ENCODE measurements around the gene RPS16. TPM values are rescaled to one million over a fixed set of nuclear protein-coding genes. Genes with fewer than 3 reads are reported as not detected.

RPS16 gene
- total RNA-seq, 1 donor: 44.9 TPM

DNA sequence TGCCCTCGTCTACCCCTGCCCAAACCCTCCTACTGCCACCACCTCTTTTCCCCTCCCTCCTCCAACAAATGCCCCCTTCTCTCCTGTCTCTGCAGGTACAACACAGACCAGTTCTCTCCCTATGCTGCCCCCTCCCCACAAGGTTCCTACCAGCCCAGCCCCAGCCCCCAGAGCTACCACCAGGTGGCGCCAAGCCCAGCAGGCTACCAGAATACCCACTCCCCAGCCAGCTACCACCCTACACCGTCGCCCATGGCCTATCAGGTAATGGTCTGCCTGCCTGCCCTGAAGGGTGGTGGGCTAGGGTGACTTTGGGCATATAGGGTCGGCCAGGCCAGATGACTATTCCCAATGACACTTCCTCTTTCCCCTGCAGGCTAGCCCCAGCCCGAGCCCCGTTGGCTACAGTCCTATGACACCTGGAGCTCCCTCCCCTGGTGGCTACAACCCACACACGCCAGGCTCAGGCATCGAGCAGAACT is 38.4 kb upstream of the RPS16 start:
- Histone ChIP-seq H4K20me1 (ENCODE audit: insufficient read depth, low read length) (peaks cover 9% of the 10 kb centered on the region), H3K27ac (ENCODE audit: low read depth, low read length) (no peak overlapping the region), H3K27me3 (ENCODE audit: insufficient read depth, low read length) (no peaks in the 10 kb centered on the region), H3K4me2 (ENCODE audit: insufficient read depth, low read length) (no peak overlapping the region), H3K9me3 (ENCODE audit: low read depth, low read length) (no peaks in the 10 kb centered on the region), H3K4me1 (ENCODE audit: insufficient read depth, low read length) (no peaks in the 10 kb centered on the region), H3K79me2 (ENCODE audit: insufficient read depth, low read length) (no peaks in the 10 kb centered on the region), H3K36me3 (ENCODE audit: insufficient read depth, low read length) (peaks cover 67% of the 10 kb centered on the region), H2AFZ (ENCODE audit: low read length) (no peak overlapping the region), H3K4me3 (ENCODE audit: insufficient read depth, low read length) (no peak overlapping the region)
- TF ChIP-seq, protein P1, sequence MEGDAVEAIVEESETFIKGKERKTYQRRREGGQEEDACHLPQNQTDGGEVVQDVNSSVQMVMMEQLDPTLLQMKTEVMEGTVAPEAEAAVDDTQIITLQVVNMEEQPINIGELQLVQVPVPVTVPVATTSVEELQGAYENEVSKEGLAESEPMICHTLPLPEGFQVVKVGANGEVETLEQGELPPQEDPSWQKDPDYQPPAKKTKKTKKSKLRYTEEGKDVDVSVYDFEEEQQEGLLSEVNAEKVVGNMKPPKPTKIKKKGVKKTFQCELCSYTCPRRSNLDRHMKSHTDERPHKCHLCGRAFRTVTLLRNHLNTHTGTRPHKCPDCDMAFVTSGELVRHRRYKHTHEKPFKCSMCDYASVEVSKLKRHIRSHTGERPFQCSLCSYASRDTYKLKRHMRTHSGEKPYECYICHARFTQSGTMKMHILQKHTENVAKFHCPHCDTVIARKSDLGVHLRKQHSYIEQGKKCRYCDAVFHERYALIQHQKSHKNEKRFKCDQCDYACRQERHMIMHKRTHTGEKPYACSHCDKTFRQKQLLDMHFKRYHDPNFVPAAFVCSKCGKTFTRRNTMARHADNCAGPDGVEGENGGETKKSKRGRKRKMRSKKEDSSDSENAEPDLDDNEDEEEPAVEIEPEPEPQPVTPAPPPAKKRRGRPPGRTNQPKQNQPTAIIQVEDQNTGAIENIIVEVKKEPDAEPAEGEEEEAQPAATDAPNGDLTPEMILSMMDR (IDR thresholded peaks at IDR 0.05; ENCODE audit: extremely low read depth, low read depth, low read length): peak; percentile 78
- peak; percentile 91 for DNase-seq (ENCODE audit: insufficient read length, low spot score, missing footprints)

DNA sequence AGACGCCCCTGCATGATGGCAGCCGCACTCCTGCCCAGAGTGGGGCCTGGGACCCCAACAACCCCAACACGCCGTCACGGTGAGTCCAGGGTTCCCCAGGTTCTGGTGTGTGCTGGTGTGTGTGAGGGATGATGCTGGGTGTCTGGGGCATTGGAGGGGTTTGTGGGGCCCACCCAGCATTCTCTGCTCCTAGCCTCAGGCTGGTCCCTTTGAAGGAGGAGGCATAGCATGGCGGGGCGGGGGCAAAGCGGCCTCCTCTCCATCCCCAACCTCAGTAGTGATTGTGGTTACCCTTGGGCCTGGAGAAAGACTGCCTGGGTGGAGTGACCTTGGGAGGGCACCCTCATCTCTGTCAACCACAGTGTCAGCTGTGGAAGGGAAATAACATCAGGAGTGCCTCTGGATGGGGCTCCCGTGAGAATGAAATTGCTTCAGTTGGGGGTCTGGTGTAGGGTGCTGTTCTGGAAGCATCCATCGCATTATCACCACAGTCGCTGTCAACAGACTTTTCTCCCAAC is 37.8 kb upstream of the RPS16 start:
- H3K27ac ChIP-seq (ENCODE audit: low read depth, low read length): no peak overlapping the region
- peaks cover 12% of the 10 kb centered on the region for H4K20me1 ChIP-seq (ENCODE audit: insufficient read depth, low read length)
- peak; percentile 68 for DNase-seq (ENCODE audit: insufficient read length, low spot score, missing footprints)
- no peaks in the 10 kb centered on the region for H3K4me1 ChIP-seq (ENCODE audit: insufficient read depth, low read length)
- no peaks in the 10 kb centered on the region for H3K27me3 ChIP-seq (ENCODE audit: insufficient read depth, low read length)
- no peak overlapping the region for H3K4me2 ChIP-seq (ENCODE audit: insufficient read depth, low read length)
- no peak overlapping the region for H2AFZ ChIP-seq (ENCODE audit: low read length)
- H3K9me3 ChIP-seq (ENCODE audit: low read depth, low read length): no peaks in the 10 kb centered on the region
- no peak overlapping the region for H3K4me3 ChIP-seq (ENCODE audit: insufficient read depth, low read length)
- TF ChIP-seq, protein P1 (IDR thresholded peaks at IDR 0.05; ENCODE audit: extremely low read depth, low read depth, low read length): no peak
- H3K36me3 ChIP-seq (ENCODE audit: insufficient read depth, low read length): peaks cover 73% of the 10 kb centered on the region
- no peaks in the 10 kb centered on the region for H3K79me2 ChIP-seq (ENCODE audit: insufficient read depth, low read length)

DNA sequence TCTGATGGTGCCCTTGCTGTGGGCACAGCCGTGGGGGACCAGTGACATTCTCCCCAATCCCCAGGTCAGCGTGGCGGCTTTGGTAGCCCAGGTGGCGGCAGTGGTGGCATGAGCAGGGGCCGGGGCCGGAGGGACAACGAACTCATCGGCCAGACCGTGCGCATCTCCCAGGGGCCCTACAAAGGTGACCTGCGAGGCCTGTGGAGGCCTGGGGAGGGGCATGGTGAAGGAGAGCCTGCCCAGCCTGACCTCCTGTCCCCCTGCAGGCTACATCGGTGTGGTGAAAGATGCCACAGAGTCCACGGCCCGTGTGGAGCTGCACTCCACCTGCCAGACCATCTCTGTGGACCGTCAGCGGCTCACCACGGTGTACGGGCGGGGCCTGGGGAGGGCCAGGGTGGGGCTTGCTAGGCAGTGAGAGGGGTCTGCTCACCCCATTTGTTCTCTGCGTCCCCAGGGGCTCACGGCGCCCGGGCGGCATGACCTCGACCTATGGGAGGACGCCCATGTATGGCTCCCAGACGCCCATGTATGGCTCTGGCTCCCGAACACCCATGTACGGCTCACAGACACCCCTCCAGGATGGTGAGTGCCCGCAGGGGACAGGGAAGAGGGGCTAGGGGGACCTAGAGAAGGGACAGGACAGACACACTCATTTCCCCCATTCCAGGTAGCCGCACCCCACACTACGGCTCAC is 37.1 kb upstream of the RPS16 start:
- Histone ChIP-seq H3K27ac (ENCODE audit: low read depth, low read length) (no peak overlapping the region), H3K9me3 (ENCODE audit: low read depth, low read length) (no peaks in the 10 kb centered on the region), H3K4me1 (ENCODE audit: insufficient read depth, low read length) (no peaks in the 10 kb centered on the region), H3K27me3 (ENCODE audit: insufficient read depth, low read length) (no peaks in the 10 kb centered on the region), H3K36me3 (ENCODE audit: insufficient read depth, low read length) (peaks cover 79% of the 10 kb centered on the region), H2AFZ (ENCODE audit: low read length) (no peak overlapping the region), H3K4me2 (ENCODE audit: insufficient read depth, low read length) (no peak overlapping the region), H4K20me1 (ENCODE audit: insufficient read depth, low read length) (peaks cover 15% of the 10 kb centered on the region), H3K79me2 (ENCODE audit: insufficient read depth, low read length) (no peaks in the 10 kb centered on the region), H3K4me3 (ENCODE audit: insufficient read depth, low read length) (no peak overlapping the region)
- DNase-seq (ENCODE audit: insufficient read length, low spot score, missing footprints): peak; percentile 52
- TF ChIP-seq, protein P1 (IDR thresholded peaks at IDR 0.05; ENCODE audit: extremely low read depth, low read depth, low read length): no peak

DNA sequence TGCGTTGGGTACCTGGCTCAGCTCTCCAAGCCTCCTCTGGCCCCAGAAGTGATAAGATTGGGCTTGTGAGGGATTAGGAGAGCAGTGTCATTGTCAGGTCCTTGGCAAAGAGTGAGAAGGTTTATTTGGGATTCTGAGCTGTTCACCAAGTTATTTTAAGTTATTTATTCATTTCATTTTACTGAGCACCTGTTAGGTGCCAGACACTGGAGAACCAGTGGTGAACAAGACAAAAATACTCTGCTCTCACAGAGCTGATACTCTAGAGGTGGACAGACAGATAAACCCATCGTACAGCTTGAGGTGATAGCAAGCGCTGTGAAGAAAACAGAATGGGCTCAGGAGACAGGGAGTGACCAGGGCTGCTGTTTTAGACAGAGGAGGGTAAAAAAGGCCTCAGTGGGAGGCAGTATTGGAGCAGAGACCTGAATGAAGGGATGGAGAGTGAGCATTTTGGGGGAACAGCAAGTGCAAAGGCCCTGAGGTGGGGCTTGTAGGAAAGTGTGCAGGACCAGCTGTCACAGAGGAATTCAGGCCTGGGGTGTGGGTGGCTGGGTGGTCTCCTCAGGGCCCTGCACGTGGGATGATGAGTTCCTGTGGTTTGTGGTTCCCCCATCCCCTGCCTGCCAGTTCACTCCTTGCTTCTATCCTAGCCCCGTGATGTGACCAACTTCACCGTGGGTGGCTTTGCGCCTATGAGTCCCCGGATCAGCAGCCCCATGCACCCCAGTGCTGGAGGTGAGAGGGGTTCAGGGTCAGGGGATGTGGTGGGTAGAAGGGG is 36.2 kb upstream of the RPS16 start:
- Histone ChIP-seq H3K4me3 (ENCODE audit: insufficient read depth, low read length) (no peak overlapping the region), H3K4me1 (ENCODE audit: insufficient read depth, low read length) (no peaks in the 10 kb centered on the region), H3K27me3 (ENCODE audit: insufficient read depth, low read length) (no peaks in the 10 kb centered on the region), H2AFZ (ENCODE audit: low read length) (no peak overlapping the region), H3K27ac (ENCODE audit: low read depth, low read length) (no peak overlapping the region), H4K20me1 (ENCODE audit: insufficient read depth, low read length) (peaks cover 15% of the 10 kb centered on the region), H3K9me3 (ENCODE audit: low read depth, low read length) (no peaks in the 10 kb centered on the region), H3K36me3 (ENCODE audit: insufficient read depth, low read length) (peaks cover 88% of the 10 kb centered on the region), H3K79me2 (ENCODE audit: insufficient read depth, low read length) (no peaks in the 10 kb centered on the region), H3K4me2 (ENCODE audit: insufficient read depth, low read length) (no peak overlapping the region)
- DNase-seq (ENCODE audit: insufficient read length, low spot score, missing footprints): no peak
- TF ChIP-seq, protein P1 (IDR thresholded peaks at IDR 0.05; ENCODE audit: extremely low read depth, low read depth, low read length): no peak

Measured in osteoblast (primary cell).